ENCODE measurements around the gene APOBR.
"Not testable (repeated sequence)": the region's sequence is repeated elsewhere in the genome, so short reads cannot be mapped to it uniquely, and the experiment has no call there.

The APOBR gene

GRCh38 chr16:28538733-28539596 is 44.5 kb downstream of the APOBR start, which contains the start of gene NUPR1:
Gene NUPR1, minus strand, starts transcription at chr16:28538974. Its CDS starts 67 bp downstream, at chr16:28538907.
- H3K36me3 ChIP-seq (ENCODE audit: control insufficient read depth in 1 of 2, insufficient read depth in 2 of 2, low read length in 2 of 2) = no peaks in the 10 kb centered on the region
- H3K9ac ChIP-seq (ENCODE audit: low read depth in 1 of 2, low read length in 2 of 2) = peak within 1 kb of the TSS; percentile 12 to 43
- peak within 1 kb of the TSS; percentile 47 for H3K27ac ChIP-seq (ENCODE audit: low read depth, low read length)
- H3K27me3 ChIP-seq (ENCODE audit: control insufficient read depth in 1 of 2, insufficient read depth in 2 of 2, low read length in 2 of 2) = no peaks in the 10 kb centered on the region
- H3K4me3 ChIP-seq (ENCODE audit: low read depth in 1 of 2, low read length in 2 of 2) = peak within 1 kb of the TSS in 1 of 2 donors; percentile 61
- peaks cover 6 to 8% of the 10 kb centered on the region in 2 donors for H3K4me1 ChIP-seq (ENCODE audit: control insufficient read depth in 1 of 2, insufficient read depth in 2 of 2, low read length in 2 of 2)
- no peaks in the 10 kb centered on the region for H3K9me3 ChIP-seq (ENCODE audit: control insufficient read depth in 1 of 2, low read length in 2 of 2)

GRCh38 chr16:28540346-28540745 is 45.9 kb downstream of the APOBR start:
- H3K4me1 ChIP-seq (ENCODE audit: control insufficient read depth in 1 of 2, insufficient read depth in 2 of 2, low read length in 2 of 2) = peaks cover 6 to 8% of the 10 kb centered on the region in 2 donors
- H3K36me3 ChIP-seq (ENCODE audit: control insufficient read depth in 1 of 2, insufficient read depth in 2 of 2, low read length in 2 of 2) = no peaks in the 10 kb centered on the region
- H3K27ac ChIP-seq (ENCODE audit: low read depth, low read length) = no peak overlapping the region

GRCh38 chr16:28542646-28543045 is 48.2 kb downstream of the APOBR start:
- Histone ChIP-seq H3K36me3 (ENCODE audit: control insufficient read depth in 1 of 2, insufficient read depth in 2 of 2, low read length in 2 of 2) (no peaks in the 10 kb centered on the region), H3K9me3 (ENCODE audit: control insufficient read depth in 1 of 2, low read length in 2 of 2) (no peaks in the 10 kb centered on the region), H3K27ac (ENCODE audit: low read depth, low read length) (peak overlapping the region; percentile 23), H3K9ac (ENCODE audit: low read depth in 1 of 2, low read length in 2 of 2) (peak overlapping the region; percentile 60 to 63), H3K27me3 (ENCODE audit: control insufficient read depth in 1 of 2, insufficient read depth in 2 of 2, low read length in 2 of 2) (no peaks in the 10 kb centered on the region), H3K4me3 (ENCODE audit: low read depth in 1 of 2, low read length in 2 of 2) (peak overlapping the region; percentile 37 to 53), H3K4me1 (ENCODE audit: control insufficient read depth in 1 of 2, insufficient read depth in 2 of 2, low read length in 2 of 2) (peaks cover 6 to 8% of the 10 kb centered on the region in 2 donors)

More at GRCh38 chr16:28540346-28540745, 45.9 kb downstream of the APOBR start:
- Histone ChIP-seq H3K4me3 (ENCODE audit: low read depth in 1 of 2, low read length in 2 of 2) (no peak overlapping the region), H3K9me3 (ENCODE audit: control insufficient read depth in 1 of 2, low read length in 2 of 2) (no peaks in the 10 kb centered on the region), H3K9ac (ENCODE audit: low read depth in 1 of 2, low read length in 2 of 2) (no peak overlapping the region), H3K27me3 (ENCODE audit: control insufficient read depth in 1 of 2, insufficient read depth in 2 of 2, low read length in 2 of 2) (no peaks in the 10 kb centered on the region)

GRCh38 chr16:28543072-28543471 is 48.6 kb downstream of the APOBR start:
- Histone ChIP-seq H3K9ac (ENCODE audit: low read depth in 1 of 2, low read length in 2 of 2) (peak overlapping the region; percentile 60 to 63), H3K27me3 (ENCODE audit: control insufficient read depth in 1 of 2, insufficient read depth in 2 of 2, low read length in 2 of 2) (no peaks in the 10 kb centered on the region), H3K36me3 (ENCODE audit: control insufficient read depth in 1 of 2, insufficient read depth in 2 of 2, low read length in 2 of 2) (no peaks in the 10 kb centered on the region), H3K4me3 (ENCODE audit: low read depth in 1 of 2, low read length in 2 of 2) (peak overlapping the region; percentile 37 to 53), H3K27ac (ENCODE audit: low read depth, low read length) (peak overlapping the region; percentile 23), H3K9me3 (ENCODE audit: control insufficient read depth in 1 of 2, low read length in 2 of 2) (no peaks in the 10 kb centered on the region), H3K4me1 (ENCODE audit: control insufficient read depth in 1 of 2, insufficient read depth in 2 of 2, low read length in 2 of 2) (peaks cover 6 to 8% of the 10 kb centered on the region in 2 donors)

- Histone ChIP-seq H3K36me3 (ENCODE audit: control insufficient read depth in 1 of 2, insufficient read depth in 2 of 2, low read length in 2 of 2) (no peaks in the 10 kb centered on the region), H3K9me3 (ENCODE audit: control insufficient read depth in 1 of 2, low read length in 2 of 2) (no peaks in the 10 kb centered on the region), H3K27ac (ENCODE audit: low read depth, low read length) (no peak overlapping the region), H3K4me1 (ENCODE audit: control insufficient read depth in 1 of 2, insufficient read depth in 2 of 2, low read length in 2 of 2) (peaks cover 6 to 8% of the 10 kb centered on the region in 2 donors), H3K9ac (ENCODE audit: low read depth in 1 of 2, low read length in 2 of 2) (no peak overlapping the region), H3K4me3 (ENCODE audit: low read depth in 1 of 2, low read length in 2 of 2) (no peak overlapping the region), H3K27me3 (ENCODE audit: control insufficient read depth in 1 of 2, insufficient read depth in 2 of 2, low read length in 2 of 2) (no peaks in the 10 kb centered on the region)
These were observed 50.6 kb downstream of the APOBR start for GRCh38 chr16:28544998-28545397.

GRCh38 chr16:28545964-28546363 is 51.5 kb downstream of the APOBR start:
- H3K9me3 ChIP-seq (ENCODE audit: control insufficient read depth in 1 of 2, low read length in 2 of 2); H3K4me3 ChIP-seq (ENCODE audit: low read depth in 1 of 2, low read length in 2 of 2); H3K4me1 ChIP-seq (ENCODE audit: control insufficient read depth in 1 of 2, insufficient read depth in 2 of 2, low read length in 2 of 2); H3K27ac ChIP-seq (ENCODE audit: low read depth, low read length); H3K9ac ChIP-seq (ENCODE audit: low read depth in 1 of 2, low read length in 2 of 2); H3K27me3 ChIP-seq (ENCODE audit: control insufficient read depth in 1 of 2, insufficient read depth in 2 of 2, low read length in 2 of 2); H3K36me3 ChIP-seq (ENCODE audit: control insufficient read depth in 1 of 2, insufficient read depth in 2 of 2, low read length in 2 of 2): not testable (repeated sequence)

- H3K4me3 ChIP-seq (ENCODE audit: low read depth in 1 of 2, low read length in 2 of 2) = no peak overlapping the region
- H3K9ac ChIP-seq (ENCODE audit: low read depth in 1 of 2, low read length in 2 of 2) = no peak overlapping the region
- H3K36me3 ChIP-seq (ENCODE audit: control insufficient read depth in 1 of 2, insufficient read depth in 2 of 2, low read length in 2 of 2) = no peaks in the 10 kb centered on the region
- peaks cover 6 to 8% of the 10 kb centered on the region in 2 donors for H3K4me1 ChIP-seq (ENCODE audit: control insufficient read depth in 1 of 2, insufficient read depth in 2 of 2, low read length in 2 of 2)
- H3K27me3 ChIP-seq (ENCODE audit: control insufficient read depth in 1 of 2, insufficient read depth in 2 of 2, low read length in 2 of 2) = no peaks in the 10 kb centered on the region
- no peaks in the 10 kb centered on the region for H3K9me3 ChIP-seq (ENCODE audit: control insufficient read depth in 1 of 2, low read length in 2 of 2)
- no peak overlapping the region for H3K27ac ChIP-seq (ENCODE audit: low read depth, low read length)
These were observed 52.2 kb downstream of the APOBR start for GRCh38 chr16:28546626-28547025.

GRCh38 chr16:28548306-28548802 is 53.9 kb downstream of the APOBR start:
- no peaks in the 10 kb centered on the region for H3K9me3 ChIP-seq (ENCODE audit: control insufficient read depth in 1 of 2, low read length in 2 of 2)
- no peak overlapping the region for H3K9ac ChIP-seq (ENCODE audit: low read depth in 1 of 2, low read length in 2 of 2)
- no peak overlapping the region for H3K27ac ChIP-seq (ENCODE audit: low read depth, low read length)
- H3K4me1 ChIP-seq (ENCODE audit: control insufficient read depth in 1 of 2, insufficient read depth in 2 of 2, low read length in 2 of 2) = no peaks in the 10 kb centered on the region
- H3K27me3 ChIP-seq (ENCODE audit: control insufficient read depth in 1 of 2, insufficient read depth in 2 of 2, low read length in 2 of 2) = no peaks in the 10 kb centered on the region
- H3K36me3 ChIP-seq (ENCODE audit: control insufficient read depth in 1 of 2, insufficient read depth in 2 of 2, low read length in 2 of 2) = no peaks in the 10 kb centered on the region
- no peak overlapping the region for H3K4me3 ChIP-seq (ENCODE audit: low read depth in 1 of 2, low read length in 2 of 2)

Measured in duodenal mucosa (tissue), 2 donors.